HCT116 (cell line): ENCODE results near the gene CAMK1D. TPM values are rescaled to one million over a fixed set of nuclear protein-coding genes. Genes with fewer than 3 reads are reported as not detected.

Source experiments
- ATAC-seq: fragments of 200-7000 bp; cut with Tn5 transposase; 2 replicates; pipeline ENCODE4 v1.9.1; 2020; ENCODE audit warnings: mild to moderate bottlenecking, moderate library complexity
- BruUV-seq: library from RNA; stranded (reverse); fragments of 400-500 nt; replicated peaks from 2 replicates; lab custom pipeline; 2021; lab: Mats Ljungman, UMichigan
- CTCF ChIA-PET: fragments of 300-600 bp; sonication (Branson Sonifier 250); formaldehyde crosslinking; loops from one replicate; lab custom pipeline; 2021; ENCODE audit warnings: antibody characterized with exemption; lab: Charles Lee
- POLR2A ChIA-PET: fragments of 300-600, 350-600 bp; sonication (Branson Sonifier 250); formaldehyde crosslinking; loops from one replicate; lab custom pipeline; 2021; ENCODE audit warnings: antibody characterized with exemption; lab: Charles Lee
- RAD21 ChIA-PET, 2 experiments: fragments of 300-600 bp; sonication (Branson Sonifier 250); formaldehyde crosslinking; loops; one replicate each; lab custom pipeline; 2023; ENCODE audit warnings: low total read pairs in 2 of 2; ENCODE audit not compliant: uncharacterized antibody in 2 of 2, unreplicated experiment in 2 of 2, low non-redundant PET in 1 of 2; lab: Charles Lee
- DNase-seq: peaks from one replicate; pipeline ENCODE4 v3.0.0-alpha.2; 2010; ENCODE audit warnings: low read depth, low spot score
- H2AFZ ChIP-seq: fragments of 200-600 bp; shearing (Covaris generic), sonication (generic); 2 replicates; pipeline ENCODE4 v1.6.1; 2017; ENCODE audit warnings: low read depth, mixed run types, mixed read lengths, antibody characterized with exemption, low read length; ENCODE audit not compliant: poor library complexity, severe bottlenecking
- H3K27ac ChIP-seq: 2 replicates; pipeline ENCODE4 v1.5.1; 2012; ENCODE audit warnings: low read depth, low read length
- H3K27me3 ChIP-seq: fragments of 200-600 bp; sonication (generic); 2 replicates; pipeline ENCODE4 v1.6.1; 2016; ENCODE audit warnings: mixed run types, low read length, mixed read lengths; ENCODE audit not compliant: insufficient read depth
- H3K36me3 ChIP-seq, 2 experiments: fragments of 200-500 bp in 1 of 2; fragments of 200-600 bp in 1 of 2; sonication (Bioruptor generic) in 1 of 2; sonication (generic) in 1 of 2; 2 replicates each; pipeline versions ENCODE4 v1.5.1 to v1.6.1; 2014 to 2016; ENCODE audit warnings: low read length in 2 of 2, inconsistent platforms in 1 of 2, mixed read lengths in 1 of 2, mixed run types in 1 of 2; ENCODE audit not compliant: insufficient read depth in 2 of 2, control insufficient read depth in 1 of 2
- H3K4me1 ChIP-seq, 2 experiments: fragments of 200-600 bp in 1 of 2; sonication (generic) in 1 of 2; 2 replicates each; pipeline versions ENCODE4 v1.5.1 to v1.6.1; 2012 to 2017; ENCODE audit warnings: low read length in 2 of 2, inconsistent platforms in 1 of 2, mild to moderate bottlenecking in 1 of 2, mixed read lengths in 1 of 2, mixed run types in 1 of 2, moderate library complexity in 1 of 2; ENCODE audit not compliant: insufficient read depth in 2 of 2, control insufficient read depth in 1 of 2
- H3K4me2 ChIP-seq: fragments of 200-600 bp; sonication (generic); 2 replicates; pipeline ENCODE4 v1.6.1; 2017; ENCODE audit warnings: mixed run types, low read length, mixed read lengths
- H3K4me3 ChIP-seq, 2 experiments: fragments of 200-600 bp in 1 of 2; sonication (generic) in 1 of 2; replicated peaks in 1 of 2; 2 replicates each; pipeline ENCODE4 v1.5.1; 2011 to 2016; ENCODE audit warnings: low read length in 2 of 2, control low read depth in 1 of 2, low read depth in 1 of 2, mild to moderate bottlenecking in 1 of 2, mixed read lengths in 1 of 2, mixed run types in 1 of 2
- H3K79me2 ChIP-seq: fragments of 200-600 bp; sonication (generic); 2 replicates; pipeline ENCODE4 v1.6.1; 2017; ENCODE audit warnings: mild to moderate bottlenecking, mixed run types, low read length, moderate library complexity, mixed read lengths; ENCODE audit not compliant: insufficient read depth
- H3K9ac ChIP-seq: fragments of 200-600 bp; sonication (generic); 2 replicates; pipeline ENCODE4 v1.6.1; 2016; ENCODE audit warnings: low read length, mixed read lengths
- H3K9me2 ChIP-seq: fragments of 200-600 bp; sonication (generic), shearing (Covaris generic); 2 replicates; pipeline ENCODE4 v1.6.1; 2017; ENCODE audit warnings: mixed run types, mild to moderate bottlenecking, moderate library complexity; ENCODE audit not compliant: insufficient read depth
- H3K9me3 ChIP-seq, 2 experiments: fragments of 200-500 bp in 1 of 2; fragments of 200-600 bp in 1 of 2; sonication (Bioruptor generic) in 1 of 2; sonication (generic) in 1 of 2; 2 replicates each; pipeline ENCODE4 v1.6.1; 2014 to 2017; ENCODE audit warnings: low read length in 2 of 2, mixed read lengths in 2 of 2, inconsistent platforms in 1 of 2, low read depth in 1 of 2, mild to moderate bottlenecking in 1 of 2, mixed run types in 1 of 2, moderate library complexity in 1 of 2; ENCODE audit not compliant: control insufficient read depth in 1 of 2, insufficient read depth in 1 of 2
- H4K20me1 ChIP-seq: fragments of 200-600 bp; sonication (generic), shearing (Covaris generic); 2 replicates; pipeline ENCODE4 v1.6.1; 2017; ENCODE audit warnings: mixed run types, mild to moderate bottlenecking, moderate library complexity; ENCODE audit not compliant: insufficient read depth
- ATF3 ChIP-seq: IDR thresholded peaks from 2 replicates; pipeline ENCODE4 v1.6.1; 2012
- CEBPB ChIP-seq: IDR thresholded peaks from 2 replicates; pipeline ENCODE4 v1.6.1; 2012; ENCODE audit warnings: low read depth
- EGR1 ChIP-seq: IDR thresholded peaks from 2 replicates; pipeline ENCODE4 v1.6.1; 2012; ENCODE audit warnings: low read depth
- EZH2 ChIP-seq: fragments of 200-600 bp; sonication (generic); IDR thresholded peaks from 2 replicates; pipeline ENCODE4 v1.6.1; 2017; ENCODE audit warnings: antibody characterized with exemption, mixed run types
- POLR2A ChIP-seq: IDR thresholded peaks from 2 replicates; pipeline ENCODE4 v1.7.0; 2011; ENCODE audit warnings: borderline replicate concordance; ENCODE audit not compliant: insufficient read depth, insufficient read length; ENCODE audit errors: extremely low read depth
- POLR2AphosphoS5 ChIP-seq: IDR thresholded peaks from 2 replicates; pipeline ENCODE4 v1.6.1; 2011; ENCODE audit warnings: mild to moderate bottlenecking, low read depth, low read length, moderate library complexity
- SP1 ChIP-seq: IDR thresholded peaks from 2 replicates; pipeline ENCODE4 v1.6.1; 2012; ENCODE audit warnings: low read depth
- SRF ChIP-seq: IDR thresholded peaks from 2 replicates; pipeline ENCODE4 v1.6.1; 2012; ENCODE audit warnings: low read depth
- ZNF274 ChIP-seq: fragments of 200-500 bp; sonication (Bioruptor generic); IDR thresholded peaks from 2 replicates; pipeline ENCODE4 v1.6.1; 2014; ENCODE audit warnings: mild to moderate bottlenecking, low read depth, low read length, inconsistent platforms
- intact Hi-C: fragments of 100-400 bp; cut with micrococcal nuclease; formaldehyde crosslinking; loops from 2 replicates; pipeline ENCODE4 v1.10.0; 2022
- total RNA-seq: library from RNA; stranded (reverse); gene quantifications from one replicate; pipeline ENCODE4 v1.2.1, GENCODE V29; 2021; ENCODE audit not compliant: unreplicated experiment
- TF ChIP-seq, protein P1 (sequence below): IDR thresholded peaks from 2 replicates; pipeline ENCODE4 v1.6.1; 2012; ENCODE audit warnings: low read depth
- TF ChIP-seq, protein P2 (sequence below), 3 experiments: fragments of 200-600 bp in 1 of 3; sonication (generic) in 1 of 3; IDR thresholded peaks in 2 of 3; conservative IDR thresholded peaks in 1 of 3; 2 replicates each; pipeline ENCODE4 v1.5.1; 2012 to 2017; ENCODE audit warnings: low read depth in 2 of 3, low read length in 2 of 3, antibody characterized with exemption in 1 of 3, borderline replicate concordance in 1 of 3, control low read depth in 1 of 3, mild to moderate bottlenecking in 1 of 3, mixed read lengths in 1 of 3, mixed run types in 1 of 3, moderate library complexity in 1 of 3; ENCODE audit not compliant: insufficient read depth in 1 of 3

The CAMK1D gene
- total RNA-seq, 1 experiment from 2014 or later, result 9.6 TPM

DNA sequence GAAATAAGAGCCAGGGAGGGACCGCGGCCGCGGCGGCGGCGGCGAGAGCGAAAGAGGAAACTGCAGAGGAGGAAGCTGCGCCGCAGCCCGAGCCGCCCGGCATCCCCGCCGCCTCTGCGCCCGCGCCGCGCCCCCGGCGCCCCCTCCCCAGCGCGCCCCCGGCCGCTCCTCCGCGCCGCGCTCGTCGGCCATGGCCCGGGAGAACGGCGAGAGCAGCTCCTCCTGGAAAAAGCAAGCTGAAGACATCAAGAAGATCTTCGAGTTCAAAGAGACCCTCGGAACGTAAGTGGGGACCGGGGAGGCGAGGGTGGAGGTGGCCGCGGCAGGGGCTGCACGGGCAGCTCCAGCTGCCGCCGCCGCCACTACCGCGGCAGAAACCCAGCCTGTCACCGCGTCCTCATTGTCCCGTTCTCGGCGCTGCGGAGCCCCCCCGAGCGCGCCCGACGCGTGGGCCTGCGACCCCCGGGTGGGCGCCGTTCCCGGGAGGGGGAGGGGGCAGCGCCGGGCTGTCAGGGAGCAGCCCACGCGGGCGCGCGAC, 351 bp downstream of the CAMK1D start:
- Histone ChIP-seq H3K4me3 (peak overlapping the region; percentile 70 to 88), H3K9me3 (no peaks in the 10 kb centered on the region), H3K36me3 (no peaks in the 10 kb centered on the region), H3K4me1 (peaks cover 6 to 27% of the 10 kb centered on the region in 2 experiments; a peak in 3 of 4 replicates), H2AFZ (peak overlapping the region; percentile 95), H3K27me3 (no peaks in the 10 kb centered on the region), H3K79me2 (no peaks in the 10 kb centered on the region), H3K27ac (peak overlapping the region; percentile 54; the same call in 1 of the 2 replicates), H3K9ac (peak overlapping the region; percentile 60), H3K9me2 (no peaks in the 10 kb centered on the region), H4K20me1 (no peaks in the 10 kb centered on the region), H3K4me2 (peak overlapping the region; percentile 93)
- peak; percentile 17; the same call in 1 of the 2 replicates for ATAC-seq
- no peak for DNase-seq
- ChIA-PET RAD21 (no interaction called here), POLR2A (no interaction called here), CTCF (no interaction called here)
- no TSS peak for BruUV-seq
- intact Hi-C loops, result loop anchor here (5.0 to 10.0 kb wide), 2 partner anchors 75 to 358 kb away; no protein-coding TSS in a partner anchor
- no peak for TF ChIP-seq ATF3
- TF ChIP-seq, protein P1, sequence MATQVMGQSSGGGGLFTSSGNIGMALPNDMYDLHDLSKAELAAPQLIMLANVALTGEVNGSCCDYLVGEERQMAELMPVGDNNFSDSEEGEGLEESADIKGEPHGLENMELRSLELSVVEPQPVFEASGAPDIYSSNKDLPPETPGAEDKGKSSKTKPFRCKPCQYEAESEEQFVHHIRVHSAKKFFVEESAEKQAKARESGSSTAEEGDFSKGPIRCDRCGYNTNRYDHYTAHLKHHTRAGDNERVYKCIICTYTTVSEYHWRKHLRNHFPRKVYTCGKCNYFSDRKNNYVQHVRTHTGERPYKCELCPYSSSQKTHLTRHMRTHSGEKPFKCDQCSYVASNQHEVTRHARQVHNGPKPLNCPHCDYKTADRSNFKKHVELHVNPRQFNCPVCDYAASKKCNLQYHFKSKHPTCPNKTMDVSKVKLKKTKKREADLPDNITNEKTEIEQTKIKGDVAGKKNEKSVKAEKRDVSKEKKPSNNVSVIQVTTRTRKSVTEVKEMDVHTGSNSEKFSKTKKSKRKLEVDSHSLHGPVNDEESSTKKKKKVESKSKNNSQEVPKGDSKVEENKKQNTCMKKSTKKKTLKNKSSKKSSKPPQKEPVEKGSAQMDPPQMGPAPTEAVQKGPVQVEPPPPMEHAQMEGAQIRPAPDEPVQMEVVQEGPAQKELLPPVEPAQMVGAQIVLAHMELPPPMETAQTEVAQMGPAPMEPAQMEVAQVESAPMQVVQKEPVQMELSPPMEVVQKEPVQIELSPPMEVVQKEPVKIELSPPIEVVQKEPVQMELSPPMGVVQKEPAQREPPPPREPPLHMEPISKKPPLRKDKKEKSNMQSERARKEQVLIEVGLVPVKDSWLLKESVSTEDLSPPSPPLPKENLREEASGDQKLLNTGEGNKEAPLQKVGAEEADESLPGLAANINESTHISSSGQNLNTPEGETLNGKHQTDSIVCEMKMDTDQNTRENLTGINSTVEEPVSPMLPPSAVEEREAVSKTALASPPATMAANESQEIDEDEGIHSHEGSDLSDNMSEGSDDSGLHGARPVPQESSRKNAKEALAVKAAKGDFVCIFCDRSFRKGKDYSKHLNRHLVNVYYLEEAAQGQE, result no peak
- TF ChIP-seq SRF, result no peak
- TF ChIP-seq EGR1, result no peak
- no peak for TF ChIP-seq ZNF274
- no peak for TF ChIP-seq EZH2
- no peak for TF ChIP-seq POLR2A
- TF ChIP-seq CEBPB, result no peak
- TF ChIP-seq, protein P2, sequence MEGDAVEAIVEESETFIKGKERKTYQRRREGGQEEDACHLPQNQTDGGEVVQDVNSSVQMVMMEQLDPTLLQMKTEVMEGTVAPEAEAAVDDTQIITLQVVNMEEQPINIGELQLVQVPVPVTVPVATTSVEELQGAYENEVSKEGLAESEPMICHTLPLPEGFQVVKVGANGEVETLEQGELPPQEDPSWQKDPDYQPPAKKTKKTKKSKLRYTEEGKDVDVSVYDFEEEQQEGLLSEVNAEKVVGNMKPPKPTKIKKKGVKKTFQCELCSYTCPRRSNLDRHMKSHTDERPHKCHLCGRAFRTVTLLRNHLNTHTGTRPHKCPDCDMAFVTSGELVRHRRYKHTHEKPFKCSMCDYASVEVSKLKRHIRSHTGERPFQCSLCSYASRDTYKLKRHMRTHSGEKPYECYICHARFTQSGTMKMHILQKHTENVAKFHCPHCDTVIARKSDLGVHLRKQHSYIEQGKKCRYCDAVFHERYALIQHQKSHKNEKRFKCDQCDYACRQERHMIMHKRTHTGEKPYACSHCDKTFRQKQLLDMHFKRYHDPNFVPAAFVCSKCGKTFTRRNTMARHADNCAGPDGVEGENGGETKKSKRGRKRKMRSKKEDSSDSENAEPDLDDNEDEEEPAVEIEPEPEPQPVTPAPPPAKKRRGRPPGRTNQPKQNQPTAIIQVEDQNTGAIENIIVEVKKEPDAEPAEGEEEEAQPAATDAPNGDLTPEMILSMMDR (IDR thresholded peaks at IDR 0.05 in 2 of 3, conservative IDR thresholded peaks at IDR 0.05 in 1 of 3; ENCODE audit: borderline replicate concordance in 1 of 3, insufficient read depth in 1 of 3, low read depth in 2 of 3, low read length in 2 of 3), result no peak
- no peak for TF ChIP-seq POLR2AphosphoS5
- TF ChIP-seq SP1, result no peak
